Inflammatory macrophage treated with lipopolysaccharide for 4 hours (primary cell): ENCODE measurements around the gene CASD1.

Experiments
- DNase-seq: peaks from one replicate; pipeline ENCODE4 v3.0.0-alpha.2; 2020

Gene CASD1

DNA sequence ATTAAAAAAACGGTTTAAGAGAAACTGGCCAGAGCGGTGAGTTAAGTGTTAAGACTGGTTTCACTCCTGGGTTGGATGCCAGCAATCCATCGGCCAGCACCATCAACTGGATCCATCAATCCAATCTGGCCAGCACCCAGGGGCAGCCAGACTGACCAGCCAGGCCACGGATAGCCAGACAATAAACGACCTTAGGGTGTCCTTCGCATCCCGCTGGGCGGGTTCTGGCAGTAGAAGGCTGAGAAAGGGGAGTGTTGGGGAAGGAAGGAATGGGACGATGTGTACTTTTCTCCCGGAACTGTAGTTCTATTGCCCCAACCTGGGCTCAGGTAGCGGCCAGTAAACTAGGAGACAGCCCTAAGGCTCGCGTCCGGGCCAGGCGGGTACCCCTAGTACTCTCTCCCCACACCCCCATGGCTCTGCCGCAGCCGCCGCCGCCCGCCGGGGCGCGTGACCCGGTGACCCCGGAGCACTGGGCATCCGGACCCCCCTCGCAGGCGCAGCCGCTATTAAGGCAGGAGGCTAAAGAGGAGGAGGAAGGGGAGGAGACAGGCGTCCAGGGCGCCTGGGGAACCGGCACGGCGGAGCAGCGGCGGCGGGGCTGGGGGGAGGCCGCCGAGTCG, at the start of gene CASD1:
Gene CASD1, plus strand, starts transcription at position 546 of the 623 bp plus-strand sequence. CDS start 276 bp downstream, outside the sequence.
- peak; percentile 13 for DNase-seq

DNA sequence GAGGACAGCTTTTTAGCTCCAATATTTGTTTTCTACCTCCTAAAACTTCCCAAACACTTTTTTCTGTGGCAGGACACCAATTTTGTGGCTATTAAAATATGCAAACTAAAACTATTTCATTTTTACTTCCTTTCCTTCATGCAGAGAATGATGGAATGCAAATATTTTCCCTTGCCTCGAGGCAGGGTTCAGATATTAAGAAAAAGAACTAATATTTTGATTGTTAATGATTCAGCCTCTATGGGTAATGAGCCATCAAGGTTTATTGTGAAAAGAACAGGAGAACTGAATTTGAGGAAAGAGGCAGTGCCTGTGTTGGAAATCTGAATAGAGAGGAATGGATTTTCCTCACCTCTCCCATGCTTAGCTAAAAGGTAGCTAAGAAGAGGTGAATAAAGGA, 43.1 kb upstream of the CASD1 start:
- DNase-seq: no peak

DNA sequence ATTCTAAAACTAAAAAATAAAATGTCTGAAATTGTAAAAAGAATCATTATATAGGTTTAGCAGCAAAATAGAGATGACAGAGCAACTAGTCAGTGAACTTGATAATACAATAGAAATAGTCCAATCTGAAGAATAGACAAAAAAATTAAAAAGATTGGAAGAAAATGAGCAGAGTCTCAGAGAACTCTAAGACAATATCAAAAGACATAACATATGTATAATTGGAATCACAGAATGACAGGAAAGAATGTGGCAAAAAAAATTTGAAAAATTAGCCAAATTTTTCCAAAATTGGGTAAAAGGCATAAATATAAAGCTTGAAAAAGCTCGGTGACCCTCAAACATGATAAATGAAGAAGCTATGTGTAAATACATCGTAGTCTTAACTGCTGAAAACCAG, 38.0 kb upstream of the CASD1 start:
- DNase-seq: no peak

DNA sequence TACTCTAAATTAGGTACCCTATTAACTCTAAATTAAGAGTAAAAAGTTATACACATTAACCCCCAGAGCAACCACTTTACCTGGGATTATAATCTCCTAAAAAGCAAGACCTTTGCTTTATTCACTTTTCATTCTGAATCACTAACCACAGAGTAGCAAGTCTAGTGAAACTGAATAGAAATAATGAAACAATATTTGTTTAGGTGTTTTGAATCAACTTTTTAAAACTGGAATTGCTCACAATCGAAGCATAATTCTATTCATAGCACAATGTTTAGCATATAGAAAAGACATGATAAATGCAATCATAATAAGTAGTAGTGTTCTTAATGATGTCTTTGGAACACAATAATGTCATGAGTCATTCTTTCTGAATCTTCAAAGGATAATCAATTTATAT, 37.0 kb upstream of the CASD1 start:
- DNase-seq: no peak

DNA sequence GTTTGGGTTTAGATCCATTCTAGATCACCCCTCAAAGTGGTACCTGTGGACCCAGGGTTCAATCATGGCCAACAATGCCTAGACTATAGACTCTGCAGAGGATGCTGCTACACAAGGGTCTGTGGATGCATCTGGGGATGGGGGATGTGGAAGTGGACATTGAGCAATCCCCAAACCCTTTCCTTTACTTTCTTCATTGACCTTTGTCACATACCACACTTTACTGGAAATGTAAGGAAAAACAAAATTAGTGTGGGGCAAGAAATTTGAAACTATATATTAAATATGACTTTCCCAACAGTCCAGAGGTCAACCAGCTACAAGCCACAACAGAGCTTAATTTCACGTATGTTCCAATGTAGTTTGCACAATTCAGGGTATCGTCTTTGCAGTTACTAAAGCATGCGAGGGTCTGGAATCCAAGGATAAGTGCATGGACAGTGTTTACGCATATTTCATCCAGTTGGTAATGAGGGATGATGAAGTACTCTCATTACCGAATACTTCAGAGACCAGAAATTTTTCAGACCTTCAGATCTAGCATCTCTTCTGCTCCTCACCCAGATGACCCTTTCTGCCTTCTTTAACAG, 33.3 kb upstream of the CASD1 start:
- no peak for DNase-seq

DNA sequence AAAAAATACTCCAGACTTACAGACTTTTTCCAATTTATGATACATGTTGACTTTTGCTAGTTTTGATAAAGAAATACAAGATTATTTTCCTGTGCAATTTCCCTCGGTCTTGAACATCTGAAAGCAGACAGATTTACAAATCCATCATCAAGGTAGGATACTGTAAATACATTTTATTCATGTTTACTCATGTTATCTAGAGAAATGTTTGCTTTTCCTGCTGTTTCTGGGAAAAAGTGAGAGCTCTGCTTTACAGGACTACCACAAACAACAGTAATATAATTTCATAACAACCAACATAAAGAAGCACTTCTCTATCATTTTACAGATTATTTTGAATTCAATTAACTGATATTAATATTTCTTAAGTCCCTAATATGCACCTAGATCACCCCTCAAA, 31.7 kb upstream of the CASD1 start:
- DNase-seq: no peak

DNA sequence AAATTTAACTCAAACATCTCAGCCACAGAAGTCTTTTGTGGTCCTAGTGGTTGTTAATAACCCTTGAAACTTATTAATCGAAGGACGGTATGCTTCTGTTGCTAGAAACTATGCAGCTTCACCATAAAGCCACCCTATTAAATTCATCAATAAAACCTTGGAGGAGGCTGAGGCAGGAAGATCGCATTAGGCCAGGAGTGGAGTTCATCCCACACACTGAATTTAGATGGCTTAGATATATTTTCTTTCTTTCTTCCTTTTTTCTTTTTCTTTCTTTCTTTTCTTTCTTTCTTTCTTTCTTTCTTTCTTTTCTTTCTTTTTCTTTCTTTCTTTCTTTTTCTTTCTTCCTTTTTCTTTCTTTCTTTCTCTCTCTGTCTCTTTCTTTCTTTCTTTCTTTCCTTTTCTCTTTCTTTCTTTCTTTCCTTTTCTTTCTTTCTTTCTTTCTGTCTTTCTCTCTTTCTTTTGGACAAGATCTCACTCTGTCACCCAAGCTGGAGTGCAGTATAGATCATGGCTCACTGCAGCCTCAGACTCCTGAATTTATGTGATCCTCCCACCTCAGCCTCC, 30.9 kb upstream of the CASD1 start:
- DNase-seq: no peak

DNA sequence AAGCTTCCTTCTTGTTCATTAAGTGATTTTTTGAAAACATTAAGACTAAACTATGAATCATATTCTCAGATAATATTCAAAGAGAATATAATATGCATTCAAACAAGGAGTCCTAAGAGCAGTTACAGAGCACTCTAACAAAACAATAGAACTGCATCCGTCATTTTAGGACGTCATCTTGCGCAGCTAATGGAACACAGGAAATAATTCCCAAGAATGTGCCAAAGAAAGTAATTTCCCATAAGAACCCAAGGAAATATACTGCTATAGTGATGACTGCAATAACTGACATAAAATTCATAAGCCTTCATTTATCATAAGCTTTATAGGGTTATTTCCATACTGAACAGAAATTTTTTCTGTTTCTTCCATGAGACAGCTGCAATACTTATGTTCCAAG, 28.3 kb upstream of the CASD1 start:
- DNase-seq: no peak

DNA sequence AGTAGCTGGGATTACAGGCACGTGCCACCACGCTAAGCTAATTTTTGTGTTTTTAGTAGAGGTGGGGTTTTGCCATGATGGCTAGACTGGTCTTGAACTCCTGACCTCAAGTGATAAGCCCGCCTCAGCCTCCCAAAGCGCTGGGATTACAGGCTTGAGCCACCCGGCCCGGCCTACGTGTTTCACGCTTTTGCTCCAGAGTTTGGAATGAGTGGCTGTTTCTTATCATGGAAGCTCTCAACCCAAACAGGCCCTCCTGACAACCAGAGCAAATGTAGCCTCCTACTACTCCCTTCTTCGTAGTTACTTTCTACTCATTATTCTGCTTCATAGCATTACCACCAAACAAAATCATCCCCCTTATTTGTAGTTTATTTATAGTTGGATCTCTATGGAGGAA, 26.8 kb upstream of the CASD1 start:
- no peak for DNase-seq

DNA sequence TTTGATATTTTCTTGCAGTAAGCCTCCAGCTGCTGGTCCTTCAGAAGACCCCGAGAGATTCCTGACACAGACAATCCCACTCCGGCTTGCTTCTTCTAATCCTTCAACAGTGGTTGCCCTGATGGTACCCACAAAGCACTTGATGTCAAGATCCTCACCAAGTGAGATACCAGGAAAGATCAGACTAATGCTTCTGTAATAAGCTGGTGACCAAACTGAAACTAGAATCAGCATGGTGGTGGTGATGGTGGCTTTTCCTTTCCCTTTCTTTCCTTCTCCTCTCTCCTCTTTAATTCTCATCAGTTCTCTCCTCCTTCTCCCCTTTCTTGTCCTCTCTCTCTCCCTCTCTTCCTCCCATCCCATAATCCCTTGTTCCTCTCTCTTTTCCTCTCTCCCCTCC, 25.8 kb upstream of the CASD1 start:
- DNase-seq: no peak

DNA sequence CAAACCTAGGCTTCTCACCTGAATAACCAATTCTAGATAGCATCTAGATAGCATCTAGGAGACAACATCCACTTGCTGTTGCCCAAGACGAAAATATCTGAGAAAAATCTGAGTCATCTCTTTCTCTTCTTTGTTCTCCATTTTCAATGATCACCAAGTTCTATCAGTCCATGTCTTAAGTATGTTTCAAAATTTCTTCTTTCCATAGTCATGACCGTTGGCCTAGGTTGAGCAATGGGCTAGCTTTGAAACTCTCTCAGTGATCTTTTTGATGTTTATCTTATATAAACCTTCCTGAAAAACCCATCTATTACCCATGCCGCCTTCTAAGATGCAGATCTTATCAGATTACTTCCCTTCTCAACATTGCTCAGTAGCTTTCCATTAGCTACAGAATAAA, 23.4 kb upstream of the CASD1 start:
- DNase-seq: no peak

DNA sequence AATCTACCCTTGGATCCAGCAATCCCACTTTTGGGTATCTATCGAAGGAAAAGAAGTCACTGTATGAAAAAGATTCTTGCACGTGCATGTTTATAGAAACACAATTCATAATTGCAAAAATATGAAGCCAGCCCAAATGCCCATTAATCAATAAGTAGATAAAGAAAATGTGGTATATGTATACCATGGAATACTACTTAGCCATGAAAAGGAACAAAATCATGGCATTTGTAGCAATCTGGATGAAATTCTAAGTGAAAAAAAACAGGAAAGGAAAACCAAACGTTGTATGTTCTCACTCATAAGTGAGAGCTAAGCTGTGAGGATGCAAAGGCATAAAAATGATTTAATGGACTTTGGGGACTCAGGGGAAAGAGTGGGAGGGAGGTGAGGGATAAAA, 18.2 kb upstream of the CASD1 start:
- no peak for DNase-seq

DNA sequence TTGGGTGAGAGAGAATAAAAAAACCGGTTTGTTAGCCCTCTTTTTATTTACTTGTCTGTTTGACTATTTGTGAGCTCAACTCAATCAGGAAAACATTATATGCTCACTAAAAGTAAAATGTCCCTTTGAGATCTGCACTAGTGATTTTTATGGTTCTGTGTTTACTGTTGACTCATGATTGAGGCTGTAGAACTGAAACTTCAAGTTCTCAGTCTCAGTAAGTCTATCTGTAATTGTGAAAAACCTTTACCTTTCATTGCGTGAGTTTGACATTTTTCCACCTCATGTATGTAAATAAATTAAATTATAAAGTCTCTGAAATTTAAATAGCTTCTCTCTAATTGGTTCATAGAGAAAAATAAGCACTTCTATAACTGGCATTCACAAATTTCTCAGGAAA, 17.0 kb upstream of the CASD1 start:
- no peak for DNase-seq

DNA sequence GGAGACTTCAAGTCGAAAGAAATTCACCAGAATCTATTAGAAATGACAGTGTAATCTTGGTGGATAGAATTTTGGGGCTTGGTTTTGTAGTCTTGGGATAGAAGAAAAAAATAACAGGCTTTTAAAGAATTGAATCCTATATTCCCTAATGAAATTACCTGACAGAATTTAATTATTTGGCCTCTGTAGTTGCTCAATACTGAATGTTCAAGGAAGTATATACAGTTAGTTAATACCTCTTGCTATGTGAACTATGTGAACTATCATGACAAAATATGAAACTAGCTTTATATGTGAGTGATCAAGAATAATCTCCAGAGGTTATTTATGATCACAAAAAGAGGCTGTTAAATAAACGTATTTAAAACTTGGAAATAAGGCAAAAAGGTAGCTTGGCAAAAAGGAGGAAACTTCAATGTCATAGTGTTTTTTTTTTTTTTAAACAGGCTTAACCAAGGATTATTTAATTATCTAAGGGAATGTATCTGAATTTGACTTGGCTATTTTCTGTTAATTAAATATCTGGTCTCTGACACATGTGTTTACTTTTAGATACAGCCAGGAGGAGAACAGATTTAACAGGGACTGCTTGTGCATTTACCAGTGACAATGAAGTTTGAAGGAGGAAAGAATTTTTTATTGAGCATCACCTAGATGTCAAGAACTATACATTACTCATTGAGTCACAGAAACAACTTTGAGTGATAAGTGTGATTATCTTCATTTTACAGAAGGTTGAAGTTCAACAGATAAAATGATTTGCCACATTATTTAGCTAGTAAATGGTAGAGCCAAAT, 11.5 kb upstream of the CASD1 start:
- no peak for DNase-seq

DNA sequence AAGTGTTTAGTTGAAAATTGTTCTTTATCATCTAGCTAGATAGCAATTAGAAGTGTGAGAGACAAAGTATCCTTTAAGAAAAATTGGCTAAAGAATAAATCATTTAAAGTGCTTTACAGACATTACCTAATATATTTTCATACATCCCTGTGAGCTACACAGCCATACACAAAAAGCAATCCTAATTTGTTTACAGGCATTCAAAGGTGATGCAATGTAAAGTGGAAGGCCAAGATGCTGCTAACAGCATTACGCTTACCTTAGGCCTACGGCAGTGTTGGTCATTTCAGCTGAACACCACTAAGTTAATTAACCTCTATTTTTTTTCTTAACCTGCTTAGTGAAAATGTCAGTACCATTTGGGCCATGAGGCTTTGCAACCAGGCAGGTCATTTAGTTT, 10.7 kb upstream of the CASD1 start:
- DNase-seq: no peak

DNA sequence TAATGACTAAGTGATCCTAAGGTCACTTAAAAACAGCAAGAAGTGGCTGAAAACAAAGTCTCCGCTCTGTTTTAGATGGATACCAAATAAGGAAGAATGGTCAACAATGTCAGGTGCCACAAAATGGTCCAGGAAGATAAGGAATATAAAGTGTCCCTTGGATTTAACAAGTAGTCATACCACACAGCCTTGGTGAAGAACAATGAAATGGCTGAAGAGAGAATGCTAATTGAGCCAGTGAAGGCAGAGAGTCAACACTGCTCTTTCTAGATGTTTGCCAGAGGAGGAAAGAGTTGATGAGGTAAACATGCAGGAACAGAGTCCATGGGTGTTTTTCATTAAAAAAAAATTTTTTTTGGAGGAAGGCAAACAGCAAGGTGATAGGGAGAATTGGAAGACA, 2.1 kb upstream of the CASD1 start:
- no peak for DNase-seq

DNA sequence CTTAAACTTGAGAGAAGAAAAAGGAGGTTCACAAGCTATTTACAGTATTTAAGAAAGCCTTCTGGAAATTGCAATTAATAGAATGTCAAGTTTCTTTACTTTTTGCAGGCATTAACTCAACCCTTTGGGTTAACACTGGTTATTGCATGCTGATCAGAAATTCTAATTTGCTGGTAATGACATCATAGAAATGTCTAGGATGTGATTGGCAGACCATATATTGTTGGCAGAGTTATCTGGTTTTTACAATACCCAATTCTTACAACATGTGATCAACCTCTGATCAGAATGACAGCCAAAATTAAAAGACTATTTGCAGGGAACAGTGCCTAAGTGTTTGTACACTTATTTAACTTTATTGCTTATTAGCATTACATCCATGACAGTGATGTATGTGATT, 1.6 kb upstream of the CASD1 start:
- DNase-seq: no peak

DNA sequence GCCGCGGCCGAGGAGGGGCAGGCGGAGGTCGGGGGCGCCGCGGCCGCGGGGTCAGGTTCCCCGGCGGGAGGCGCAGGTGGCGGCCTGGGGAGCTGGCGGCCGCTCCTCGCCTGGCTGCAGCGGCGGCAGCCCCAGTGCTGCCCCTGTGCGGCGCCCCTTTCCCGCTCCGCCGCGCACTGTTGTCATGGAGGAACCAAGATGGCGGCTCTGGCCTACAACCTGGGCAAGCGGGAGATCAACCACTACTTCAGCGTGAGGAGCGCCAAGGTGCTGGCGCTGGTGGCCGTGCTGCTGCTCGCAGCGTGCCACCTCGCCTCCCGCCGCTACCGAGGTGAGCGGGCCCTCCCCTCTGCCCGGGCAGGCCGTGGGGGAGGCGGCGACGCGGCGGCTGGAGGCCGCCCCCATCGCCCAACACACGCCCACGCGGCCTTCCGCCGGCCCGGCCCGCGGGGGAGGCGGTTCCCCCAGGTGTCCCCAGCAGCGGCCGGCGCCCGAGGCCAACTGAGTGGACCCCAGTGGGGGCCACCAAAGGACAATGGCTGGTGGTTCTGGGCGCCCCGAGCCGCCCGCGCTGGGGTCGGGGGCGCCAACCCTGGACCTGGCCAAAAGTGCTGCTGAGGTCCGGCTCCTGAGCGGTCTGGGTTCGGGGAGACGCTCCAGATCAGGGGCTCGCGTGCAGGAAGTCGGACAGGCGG, 425 bp downstream of the CASD1 start:
- peak; percentile 60 for DNase-seq

DNA sequence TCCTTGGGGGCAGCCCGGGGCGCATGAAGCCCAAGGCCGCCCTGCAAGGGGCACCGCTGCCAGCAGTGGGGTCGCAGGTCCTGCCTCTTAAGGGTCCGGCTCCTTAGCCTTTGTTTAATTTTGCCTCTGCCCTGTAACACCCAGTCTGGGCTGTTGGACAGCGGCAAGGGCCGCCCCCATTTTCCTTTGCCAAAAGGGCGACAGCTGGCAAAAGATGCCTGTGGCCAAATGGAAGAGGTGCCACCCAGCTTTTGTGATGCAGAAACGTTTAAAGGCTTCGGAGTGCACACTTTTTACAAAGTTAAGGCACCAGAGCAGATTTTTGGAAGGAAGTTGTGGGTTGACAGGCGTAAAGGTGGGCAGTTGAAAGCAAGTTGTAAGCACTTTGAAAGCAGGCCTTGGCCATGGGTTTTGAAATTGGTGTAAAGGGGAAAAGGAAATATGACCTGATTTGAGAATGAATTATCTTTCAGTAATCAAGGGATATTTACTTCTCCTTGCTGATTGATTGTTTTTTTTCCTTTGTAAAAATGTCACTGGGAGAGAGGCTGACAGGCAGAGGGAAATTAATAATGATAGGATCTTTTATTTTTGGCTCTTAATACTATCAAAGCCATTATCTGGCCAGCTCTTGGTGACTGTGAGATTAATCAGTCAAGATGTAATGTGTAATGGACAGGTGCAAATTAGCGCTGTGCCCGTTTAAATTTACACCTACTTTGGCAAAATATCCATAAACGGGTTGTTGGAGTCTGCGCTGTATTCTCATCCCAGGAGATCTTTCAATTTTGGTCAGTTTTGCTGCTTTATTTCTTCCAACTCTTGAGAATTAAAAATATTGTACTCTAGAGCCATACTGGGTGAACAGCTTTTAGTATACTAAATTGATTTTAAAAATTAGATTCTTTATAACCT, 1.2 kb downstream of the CASD1 start:
- peak; percentile 2 for DNase-seq

DNA sequence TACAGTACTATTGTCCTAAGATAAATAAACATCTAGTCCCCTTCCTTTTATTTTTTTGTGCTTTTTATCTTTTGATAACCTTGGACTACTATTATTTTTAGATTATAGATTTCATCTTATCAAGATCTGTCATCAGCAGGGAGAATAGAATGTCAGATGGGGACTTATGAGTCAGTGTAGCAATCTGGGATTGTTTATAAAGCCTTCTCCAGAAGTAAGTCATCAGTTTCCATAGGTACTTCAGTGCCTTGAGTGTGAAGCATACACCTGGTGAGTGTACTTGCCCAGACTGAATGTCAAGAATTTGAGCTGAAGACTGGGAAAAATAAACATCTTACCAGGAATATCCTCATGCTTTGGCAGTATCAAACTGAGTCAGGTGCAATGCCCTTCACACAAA, 2.1 kb downstream of the CASD1 start:
- no peak for DNase-seq

DNA sequence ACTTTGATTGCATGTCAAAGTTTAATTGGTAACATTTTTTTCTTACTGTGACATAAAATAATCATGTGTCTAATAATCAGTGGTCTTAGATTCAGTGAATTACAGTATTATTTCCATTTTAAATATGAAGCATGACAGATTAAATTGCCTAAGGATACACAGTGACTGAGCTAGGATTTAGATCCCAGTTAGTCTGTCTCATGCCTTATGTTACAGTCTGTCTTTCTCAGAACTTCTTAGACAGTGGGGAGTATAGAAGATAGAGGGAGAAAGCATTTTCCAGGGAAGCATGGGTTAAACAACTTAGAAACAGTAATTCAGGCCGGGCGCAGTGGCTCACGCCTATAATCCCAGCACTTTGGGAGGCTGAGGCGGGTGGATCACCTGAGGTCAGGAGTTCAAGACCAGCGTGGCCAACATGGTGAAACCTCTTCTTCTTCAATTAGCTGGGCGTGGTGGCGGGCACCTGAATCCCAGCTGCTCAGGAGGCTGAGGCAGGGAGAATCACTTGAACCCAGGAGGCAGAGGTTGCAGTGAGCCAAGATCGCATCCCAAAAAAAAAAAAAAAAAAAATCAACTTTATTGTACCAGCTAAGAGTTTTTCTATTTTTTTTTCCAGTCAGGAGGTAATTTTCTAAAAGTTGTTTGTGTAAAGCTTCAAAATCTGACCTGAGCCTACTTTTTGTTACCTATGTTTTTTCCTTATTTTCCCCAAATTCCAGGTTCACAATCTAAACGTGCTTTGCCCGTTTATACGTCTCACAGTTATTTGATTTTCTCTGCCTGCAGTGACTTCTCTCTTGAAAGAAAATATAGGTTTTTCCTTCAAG, 3.3 kb downstream of the CASD1 start:
- DNase-seq: no peak

DNA sequence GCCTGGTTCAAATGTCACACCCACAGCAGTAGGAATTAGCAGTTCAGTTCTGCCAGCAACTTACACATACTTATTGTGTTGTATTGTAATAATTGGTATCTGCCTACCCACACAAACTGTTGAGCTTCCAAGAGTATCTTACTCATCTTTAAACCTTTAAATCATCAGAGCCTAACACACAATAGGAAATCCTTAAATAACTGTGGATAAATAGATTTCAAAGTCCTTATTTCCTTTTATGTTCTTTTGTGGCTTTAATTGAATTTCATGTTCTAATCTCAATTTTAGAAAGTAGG, 3.9 kb downstream of the CASD1 start:
- no peak for DNase-seq
